Measurements from ENCODE around the gene MAVS.
A peak's percentile ranks its signal among the peaks of the same experiment; 100 is the strongest.

Gene MAVS

GRCh38 chr20:3814928-3815495, 31.6 kb upstream of the MAVS start:
- H3K4me3 ChIP-seq (ENCODE audit: low read length): no peak overlapping the region

DNA sequence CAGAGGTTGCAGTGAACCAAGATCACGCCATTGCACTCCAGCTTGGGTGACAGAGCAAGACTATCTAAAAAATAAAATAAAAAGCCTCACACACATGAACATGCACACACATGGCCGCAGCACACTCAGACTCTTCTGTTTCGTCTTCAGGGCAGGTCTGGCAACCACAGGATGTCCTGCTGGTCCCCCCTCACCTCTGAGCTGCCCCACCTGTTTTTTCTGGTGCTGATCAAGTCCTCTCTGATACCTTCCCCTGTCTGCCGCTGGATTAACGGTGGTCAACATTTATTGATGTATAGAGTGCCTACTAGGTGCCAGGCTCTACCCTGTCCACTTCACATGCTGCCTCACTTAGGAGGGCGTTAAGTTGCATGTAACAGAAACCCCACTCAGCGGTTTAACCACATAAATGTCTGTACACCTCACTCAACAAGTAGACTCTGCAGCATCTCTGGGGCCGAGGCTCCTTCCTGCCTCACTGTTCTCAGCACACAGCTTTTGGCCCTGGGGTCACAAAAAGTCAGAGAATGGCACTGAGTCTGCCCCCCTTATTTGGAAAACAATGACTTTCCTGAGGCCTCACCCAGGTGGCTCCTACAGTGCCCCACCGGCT, 30.8 kb upstream of the MAVS start:
- no peak for DNase-seq (ENCODE audit: low read depth)
- H3K4me3 ChIP-seq (ENCODE audit: low read length): no peak overlapping the region
- TF ChIP-seq, protein P1, sequence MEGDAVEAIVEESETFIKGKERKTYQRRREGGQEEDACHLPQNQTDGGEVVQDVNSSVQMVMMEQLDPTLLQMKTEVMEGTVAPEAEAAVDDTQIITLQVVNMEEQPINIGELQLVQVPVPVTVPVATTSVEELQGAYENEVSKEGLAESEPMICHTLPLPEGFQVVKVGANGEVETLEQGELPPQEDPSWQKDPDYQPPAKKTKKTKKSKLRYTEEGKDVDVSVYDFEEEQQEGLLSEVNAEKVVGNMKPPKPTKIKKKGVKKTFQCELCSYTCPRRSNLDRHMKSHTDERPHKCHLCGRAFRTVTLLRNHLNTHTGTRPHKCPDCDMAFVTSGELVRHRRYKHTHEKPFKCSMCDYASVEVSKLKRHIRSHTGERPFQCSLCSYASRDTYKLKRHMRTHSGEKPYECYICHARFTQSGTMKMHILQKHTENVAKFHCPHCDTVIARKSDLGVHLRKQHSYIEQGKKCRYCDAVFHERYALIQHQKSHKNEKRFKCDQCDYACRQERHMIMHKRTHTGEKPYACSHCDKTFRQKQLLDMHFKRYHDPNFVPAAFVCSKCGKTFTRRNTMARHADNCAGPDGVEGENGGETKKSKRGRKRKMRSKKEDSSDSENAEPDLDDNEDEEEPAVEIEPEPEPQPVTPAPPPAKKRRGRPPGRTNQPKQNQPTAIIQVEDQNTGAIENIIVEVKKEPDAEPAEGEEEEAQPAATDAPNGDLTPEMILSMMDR (conservative IDR thresholded peaks at IDR 0.05; ENCODE audit: low read depth, low read length): no peak

More at GRCh38 chr20:3814928-3815495, 31.6 kb upstream of the MAVS start:
- TF ChIP-seq, protein P1 (conservative IDR thresholded peaks at IDR 0.05; ENCODE audit: low read depth, low read length): no peak
- no peak for DNase-seq (ENCODE audit: low read depth)

GRCh38 chr20:3818155-3819151, 28.2 kb upstream of the MAVS start:
- TF ChIP-seq, protein P1 (conservative IDR thresholded peaks at IDR 0.05; ENCODE audit: low read depth, low read length): peak; percentile 87
- no peak for DNase-seq (ENCODE audit: low read depth)
- H3K4me3 ChIP-seq (ENCODE audit: low read length): no peak overlapping the region

DNA sequence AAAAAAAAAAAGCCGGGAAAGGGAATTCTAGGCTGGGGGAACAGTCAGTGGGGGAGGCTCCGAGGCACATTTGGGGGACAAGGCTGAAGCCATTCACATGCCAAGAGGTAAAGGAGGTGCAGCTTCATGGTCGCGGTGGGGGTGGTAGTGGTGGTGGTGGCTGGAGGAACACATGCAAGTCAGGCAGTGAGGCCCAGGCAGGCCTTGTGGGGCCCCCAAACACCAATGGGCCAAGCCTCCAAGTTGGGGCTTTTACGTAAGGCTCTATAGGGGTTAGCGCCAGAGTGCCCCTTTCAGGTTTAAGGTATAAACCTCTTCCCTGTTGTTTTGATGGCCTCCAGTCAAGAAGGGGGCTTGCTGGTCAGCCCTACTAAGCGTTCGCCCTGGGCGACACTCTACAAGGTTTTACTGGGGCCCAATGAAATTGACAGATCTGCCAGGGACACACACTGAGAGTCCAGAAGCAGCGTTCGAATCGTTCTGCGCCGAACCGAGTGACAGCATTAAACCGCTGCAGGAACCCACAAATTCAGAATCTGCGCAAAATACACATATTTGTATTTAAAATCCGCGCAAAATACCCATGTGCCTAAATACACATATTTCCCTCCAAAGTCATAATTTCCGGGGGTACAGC, 27.1 kb upstream of the MAVS start:
- peak overlapping the region; percentile 32 for H3K4me3 ChIP-seq (ENCODE audit: low read length)
- DNase-seq (ENCODE audit: low read depth): no peak
- TF ChIP-seq, protein P1 (conservative IDR thresholded peaks at IDR 0.05; ENCODE audit: low read depth, low read length): no peak

DNA sequence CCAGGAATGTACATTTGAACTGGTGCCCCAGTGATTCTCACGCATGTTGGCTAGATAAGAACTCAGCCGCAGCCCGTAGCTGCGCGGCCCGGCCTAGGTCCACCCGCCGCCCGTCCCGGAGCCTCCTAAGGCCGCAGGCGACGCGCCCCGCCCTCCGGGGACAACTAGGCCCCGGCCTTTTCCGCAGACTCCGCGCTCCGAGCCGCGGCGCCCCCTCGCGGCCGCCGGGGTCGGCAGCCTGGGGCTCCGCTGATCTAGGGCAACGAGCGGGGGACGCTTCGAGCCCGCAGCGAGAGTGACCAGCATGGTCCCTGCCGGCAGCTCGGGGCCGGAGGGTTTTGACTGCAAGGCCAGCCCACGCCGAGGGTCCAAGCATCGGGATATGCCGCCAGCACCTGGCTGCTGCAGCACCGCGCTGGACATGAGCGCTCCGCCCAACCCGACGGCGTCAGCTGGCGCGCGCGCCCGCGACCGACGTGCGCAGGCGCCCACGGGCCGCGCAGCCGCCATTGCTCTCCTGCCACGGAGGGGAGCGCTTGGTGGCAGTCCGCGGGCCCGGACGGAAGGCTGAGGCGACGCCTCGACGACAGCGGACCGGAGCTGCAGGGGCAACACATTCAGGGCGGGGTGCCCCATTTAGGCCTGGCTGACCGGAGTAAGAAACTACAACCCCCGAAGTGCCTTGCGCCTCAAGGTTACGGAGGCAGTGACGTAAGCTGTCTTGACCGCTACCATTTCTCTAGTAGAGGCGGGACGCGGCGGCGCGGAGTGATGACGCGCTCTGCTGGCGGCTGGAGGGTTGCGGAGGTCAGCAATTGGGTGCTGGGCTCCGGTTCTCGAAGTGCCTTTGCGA, 26.4 kb upstream of the MAVS start, which contains the start of gene AP5S1:
Gene AP5S1 (plus strand): TSS at position 500 of the 853 bp plus-strand sequence. CDS start 1,571 bp downstream, outside the sequence.
- DNase-seq (ENCODE audit: low read depth): peak; percentile 84
- TF ChIP-seq, protein P1 (conservative IDR thresholded peaks at IDR 0.05; ENCODE audit: low read depth, low read length): peak; percentile 75
- H3K4me3 ChIP-seq (ENCODE audit: low read length): peak within 1 kb of the TSS; percentile 86

Data from retinal pigment epithelial cell (primary cell).